ENCODE data around the gene RHBDD3.
A peak's percentile ranks its signal among the peaks of the same experiment; 100 is the strongest.

Gene RHBDD3

DNA sequence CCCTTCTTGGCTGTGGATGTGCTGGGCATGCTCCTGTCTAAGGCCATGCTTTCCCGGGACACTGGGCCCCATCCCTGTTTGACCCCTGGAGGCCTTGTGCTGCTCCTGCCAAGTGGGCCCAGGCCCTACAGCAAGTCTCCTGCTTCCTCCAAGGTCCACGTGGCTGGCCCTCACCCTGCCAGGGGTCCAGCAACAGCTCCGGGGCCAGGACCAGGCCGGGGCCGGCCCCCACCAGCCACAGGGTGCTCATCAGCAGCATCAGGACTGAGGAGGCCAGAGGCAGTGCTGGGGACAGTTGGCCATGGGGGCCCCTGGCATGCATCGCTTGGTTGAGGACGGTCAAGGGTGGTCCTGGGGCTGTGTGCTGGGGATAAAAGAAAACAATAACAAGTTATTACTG is 2.5 kb downstream of the RHBDD3 start:
- DNase-seq = no peak
- Mint-ChIP-seq H3K4me3 (no peak overlapping the region), H3K27ac (no peak overlapping the region), H3K27me3 (ENCODE audit: low read depth, poor library complexity) (peaks cover 5% of the 10 kb centered on the region), H3K36me3 (ENCODE audit: low read depth) (peaks cover 20% of the 10 kb centered on the region), H3K9me3 (no peaks in the 10 kb centered on the region), H3K4me1 (peaks cover 37% of the 10 kb centered on the region)
- TF ChIP-seq, protein P1, sequence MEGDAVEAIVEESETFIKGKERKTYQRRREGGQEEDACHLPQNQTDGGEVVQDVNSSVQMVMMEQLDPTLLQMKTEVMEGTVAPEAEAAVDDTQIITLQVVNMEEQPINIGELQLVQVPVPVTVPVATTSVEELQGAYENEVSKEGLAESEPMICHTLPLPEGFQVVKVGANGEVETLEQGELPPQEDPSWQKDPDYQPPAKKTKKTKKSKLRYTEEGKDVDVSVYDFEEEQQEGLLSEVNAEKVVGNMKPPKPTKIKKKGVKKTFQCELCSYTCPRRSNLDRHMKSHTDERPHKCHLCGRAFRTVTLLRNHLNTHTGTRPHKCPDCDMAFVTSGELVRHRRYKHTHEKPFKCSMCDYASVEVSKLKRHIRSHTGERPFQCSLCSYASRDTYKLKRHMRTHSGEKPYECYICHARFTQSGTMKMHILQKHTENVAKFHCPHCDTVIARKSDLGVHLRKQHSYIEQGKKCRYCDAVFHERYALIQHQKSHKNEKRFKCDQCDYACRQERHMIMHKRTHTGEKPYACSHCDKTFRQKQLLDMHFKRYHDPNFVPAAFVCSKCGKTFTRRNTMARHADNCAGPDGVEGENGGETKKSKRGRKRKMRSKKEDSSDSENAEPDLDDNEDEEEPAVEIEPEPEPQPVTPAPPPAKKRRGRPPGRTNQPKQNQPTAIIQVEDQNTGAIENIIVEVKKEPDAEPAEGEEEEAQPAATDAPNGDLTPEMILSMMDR (IDR thresholded peaks at IDR 0.05) = no peak

DNA sequence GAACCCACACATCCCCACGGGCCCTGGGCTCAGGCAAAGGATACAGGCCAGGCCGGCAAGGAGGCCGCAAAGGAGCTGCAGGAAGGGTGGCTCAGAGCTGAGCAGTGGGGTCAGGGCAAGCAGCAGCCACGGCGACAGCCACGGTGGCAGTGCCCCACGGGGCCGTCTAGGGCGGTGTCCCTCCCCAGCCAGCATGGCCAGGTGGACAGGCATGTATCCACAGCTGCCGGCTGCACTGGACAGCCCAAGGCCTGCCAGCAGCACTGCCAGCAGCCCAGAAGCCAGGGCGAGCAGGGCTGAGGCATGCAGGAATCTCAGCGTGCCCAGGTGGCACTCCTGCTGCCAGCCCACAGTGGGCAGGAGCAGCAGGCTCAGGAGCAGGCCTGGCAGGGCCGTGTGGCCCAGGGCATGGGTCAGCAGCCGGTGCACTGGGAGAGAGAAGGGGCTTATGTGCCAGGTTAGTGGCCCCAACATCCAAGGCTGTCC is 3.9 kb downstream of the RHBDD3 start:
- no peak for DNase-seq
- TF ChIP-seq, protein P1 (IDR thresholded peaks at IDR 0.05) = no peak
- H3K27ac Mint-ChIP-seq = no peak overlapping the region
- no peak overlapping the region for H3K4me3 Mint-ChIP-seq
- peaks cover 5% of the 10 kb centered on the region for H3K27me3 Mint-ChIP-seq (ENCODE audit: low read depth, poor library complexity)
- peaks cover 22% of the 10 kb centered on the region for H3K4me1 Mint-ChIP-seq
- no peaks in the 10 kb centered on the region for H3K9me3 Mint-ChIP-seq
- H3K36me3 Mint-ChIP-seq (ENCODE audit: low read depth) = peaks cover 9% of the 10 kb centered on the region

DNA sequence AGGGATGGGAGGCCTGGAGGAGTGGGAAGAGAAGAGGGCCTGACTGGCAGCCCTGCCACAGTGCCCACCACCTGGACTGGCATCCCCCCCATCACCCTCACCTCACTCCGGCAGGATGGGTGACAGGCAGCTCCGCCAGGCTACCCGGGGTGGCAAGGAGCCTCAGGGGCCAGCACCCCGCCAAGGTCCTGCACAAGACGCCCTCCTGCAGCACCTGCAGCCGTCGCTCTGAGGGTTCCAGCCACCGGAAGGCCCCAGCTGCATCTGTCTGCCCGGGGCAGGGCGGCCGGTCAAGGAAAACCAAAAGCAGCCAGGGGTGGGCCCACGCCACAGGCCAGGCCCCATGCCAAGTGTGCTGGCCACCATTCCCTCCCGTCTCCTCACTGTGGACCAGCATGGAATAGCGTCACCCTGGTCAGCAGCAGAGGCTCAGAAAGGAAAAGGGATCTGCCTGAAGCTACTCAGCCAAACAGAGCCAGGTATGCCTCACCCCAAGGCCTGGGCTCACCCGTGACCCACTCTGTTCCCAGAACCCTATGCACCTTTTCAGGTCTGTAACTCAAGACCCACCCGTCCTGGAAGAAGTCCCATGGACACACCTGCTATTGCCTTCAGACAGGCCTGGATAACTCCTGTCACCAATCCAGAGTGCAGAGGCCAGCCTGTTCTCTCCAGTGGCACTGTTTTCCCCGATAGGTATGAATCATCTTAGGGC is 7.0 kb downstream of the RHBDD3 start:
- H3K9me3 Mint-ChIP-seq = no peaks in the 10 kb centered on the region
- DNase-seq = no peak
- peak overlapping the region; percentile 80 for H3K27ac Mint-ChIP-seq
- no peaks in the 10 kb centered on the region for H3K27me3 Mint-ChIP-seq (ENCODE audit: low read depth, poor library complexity)
- H3K4me3 Mint-ChIP-seq = no peak overlapping the region
- H3K4me1 Mint-ChIP-seq = peaks cover 2% of the 10 kb centered on the region
- TF ChIP-seq, protein P1 (IDR thresholded peaks at IDR 0.05) = no peak
- peaks cover 9% of the 10 kb centered on the region for H3K36me3 Mint-ChIP-seq (ENCODE audit: low read depth)

DNA sequence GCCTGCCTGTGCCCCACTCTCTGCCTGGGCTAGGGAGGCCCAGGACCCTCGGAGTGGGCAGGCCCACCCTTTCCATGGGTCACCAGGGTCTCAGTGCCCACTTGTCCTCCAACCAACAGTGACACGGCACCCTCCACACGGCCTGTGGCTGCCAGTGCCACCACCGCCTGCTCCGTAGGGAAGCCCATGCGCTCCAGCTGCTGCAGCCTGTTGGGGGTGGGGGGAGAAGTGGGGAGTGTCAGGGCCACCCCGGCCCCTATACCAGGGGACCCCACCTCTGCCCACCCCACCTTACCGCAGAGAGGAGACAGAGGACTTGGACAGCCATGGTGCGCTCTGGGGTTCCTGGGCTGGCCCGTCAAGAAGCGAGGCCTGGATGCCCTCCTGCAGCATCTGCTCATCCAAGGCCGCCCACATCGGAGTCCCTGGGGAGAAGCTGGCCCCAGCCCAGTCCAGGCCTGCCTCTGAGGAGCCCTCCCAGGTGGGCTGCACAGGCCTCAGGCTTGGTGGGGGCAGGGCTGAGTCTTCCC is 7.7 kb downstream of the RHBDD3 start:
- no peak for DNase-seq
- H3K9me3 Mint-ChIP-seq = no peaks in the 10 kb centered on the region

DNA sequence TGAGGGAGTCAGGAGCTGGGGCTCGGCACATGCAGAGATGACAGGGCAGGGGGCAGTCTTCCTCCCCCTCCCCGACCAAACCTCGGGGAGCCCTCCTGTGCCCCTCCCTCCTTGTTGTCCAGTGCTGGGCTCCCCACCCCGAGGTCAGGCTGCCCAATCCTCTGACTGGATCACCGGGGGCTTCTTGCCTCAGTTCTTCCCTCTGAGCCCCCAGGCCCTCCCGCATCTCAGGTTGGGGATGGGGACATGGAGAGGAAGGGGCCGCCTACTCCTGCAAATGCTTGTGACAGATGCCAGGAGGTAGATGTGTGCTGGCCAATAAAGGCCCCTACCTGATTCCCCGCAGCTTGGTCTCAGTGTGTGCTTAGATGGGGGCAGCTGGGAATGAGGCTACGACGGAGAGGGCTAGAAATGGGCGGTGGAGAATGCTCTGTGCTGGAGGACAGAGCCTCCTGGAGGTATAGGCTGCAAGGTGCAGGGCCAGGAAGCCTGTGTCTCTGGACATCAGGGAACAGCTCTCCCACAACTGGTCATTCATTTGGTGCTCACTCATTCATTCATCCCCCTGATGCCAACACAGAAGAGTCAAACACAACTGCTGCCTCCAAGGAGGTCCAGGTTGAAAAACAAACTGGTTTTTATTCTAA is 8.4 kb downstream of the RHBDD3 start:
- DNase-seq = no peak
- Mint-ChIP-seq H3K4me3 (no peak overlapping the region), H3K4me1 (no peaks in the 10 kb centered on the region), H3K27ac (peak overlapping the region; percentile 29), H3K9me3 (no peaks in the 10 kb centered on the region), H3K36me3 (ENCODE audit: low read depth) (peaks cover 11% of the 10 kb centered on the region), H3K27me3 (ENCODE audit: low read depth, poor library complexity) (no peaks in the 10 kb centered on the region)
- TF ChIP-seq, protein P1 (IDR thresholded peaks at IDR 0.05) = peak; percentile 7

More for the DNA sequence above, 7.7 kb downstream of the RHBDD3 start:
- H3K27me3 Mint-ChIP-seq (ENCODE audit: low read depth, poor library complexity) = no peaks in the 10 kb centered on the region
- no peak overlapping the region for H3K27ac Mint-ChIP-seq
- no peak overlapping the region for H3K4me3 Mint-ChIP-seq
- TF ChIP-seq, protein P1 (IDR thresholded peaks at IDR 0.05) = no peak
- no peaks in the 10 kb centered on the region for H3K4me1 Mint-ChIP-seq
- peaks cover 14% of the 10 kb centered on the region for H3K36me3 Mint-ChIP-seq (ENCODE audit: low read depth)
